K562 (cell line): ENCODE results near the gene TMEM218. TPM values are rescaled to one million over a fixed set of nuclear protein-coding genes. Genes with fewer than 3 reads are reported as not detected.

Experiments used
- ATF4 ChIP-seq: fragments of 450-650 bp; formaldehyde crosslinking; IDR thresholded peaks from 2 replicates; pipeline ENCODE4 v1.4.0; 2022; ENCODE audit warnings: mild to moderate bottlenecking, moderate library complexity
- CBFA2T3 ChIP-seq: fragments of 450-650 bp; IDR thresholded peaks from 2 replicates; pipeline ENCODE4 v1.6.1; 2017
- CBX3 ChIP-seq, 2 experiments: IDR thresholded peaks; 1 replicate in 1 of 2; 2 replicates in 1 of 2; pipeline ENCODE4 v1.6.1; 2012; ENCODE audit warnings: inconsistent platforms in 2 of 2, low read length in 2 of 2, borderline replicate concordance in 1 of 2, control low read depth in 1 of 2
- E2F3 ChIP-seq: fragments of 250-450 bp; sonication (Bioruptor Pico); IDR thresholded peaks from 2 replicates; pipeline ENCODE4 v1.4.0; 2020; ENCODE audit warnings: mild to moderate bottlenecking
- FOXO4 ChIP-seq: fragments of 450-650 bp; formaldehyde crosslinking; IDR thresholded peaks from 2 replicates; pipeline ENCODE4 v1.4.0; 2020; ENCODE audit warnings: mild to moderate bottlenecking, moderate library complexity
- MECOM ChIP-seq: fragments of 250-450 bp; sonication (Bioruptor Pico); IDR thresholded peaks from 2 replicates; pipeline ENCODE4 v1.8.0; 2022; ENCODE audit warnings: inconsistent platforms
- NR4A1 ChIP-seq, 2 experiments: fragments of 250-450 bp in 1 of 2; fragments of 450-650 bp in 1 of 2; sonication (Bioruptor Pico) in 1 of 2; IDR thresholded peaks; 2 replicates each; pipeline versions ENCODE4 v1.4.0 to v1.6.1; 2016 to 2020; ENCODE audit warnings: mild to moderate bottlenecking in 2 of 2, missing compliant biosample characterization in 1 of 2, missing genetic modification characterization in 1 of 2, moderate library complexity in 1 of 2
- PHF20 ChIP-seq: fragments of 450-650 bp; IDR thresholded peaks from 2 replicates; pipeline ENCODE4 v1.6.1; 2018; ENCODE audit not compliant: partially characterized antibody
- POLR2G ChIP-seq: fragments of 200-400 bp; formaldehyde crosslinking; IDR thresholded peaks from 2 replicates; pipeline ENCODE4 v1.6.1; 2017; ENCODE audit warnings: low read depth, mild to moderate bottlenecking, antibody characterized with exemption, low read length, moderate library complexity
- RBM22 ChIP-seq: fragments of 200-400 bp; formaldehyde crosslinking; IDR thresholded peaks from 2 replicates; pipeline ENCODE4 v1.6.1; 2018; ENCODE audit warnings: low read length, low read depth; ENCODE audit not compliant: poor library complexity, severe bottlenecking
- SIN3B ChIP-seq: fragments of 450-650 bp; IDR thresholded peaks from 2 replicates; pipeline ENCODE4 v1.6.1; 2017; ENCODE audit warnings: low read depth, mild to moderate bottlenecking, moderate library complexity
- SPI1 ChIP-seq: IDR thresholded peaks from 2 replicates; pipeline ENCODE4 v1.6.1; 2011; ENCODE audit warnings: low read depth, low read length, control low read depth, borderline replicate concordance
- SREBF2 ChIP-seq: sonication (generic); formaldehyde crosslinking; IDR thresholded peaks from 2 replicates; pipeline ENCODE4 v1.4.0; 2020; ENCODE audit warnings: mild to moderate bottlenecking, missing genetic modification reagents
- SRSF3 ChIP-seq: fragments of 200-400 bp; formaldehyde crosslinking; IDR thresholded peaks from 2 replicates; pipeline ENCODE4 v1.6.1; 2016; ENCODE audit warnings: mild to moderate bottlenecking, low read length, moderate library complexity; ENCODE audit not compliant: insufficient read depth
- TCF3 ChIP-seq: sonication (generic); formaldehyde crosslinking; IDR thresholded peaks from 2 replicates; pipeline ENCODE4 v1.4.0; 2020; ENCODE audit warnings: mild to moderate bottlenecking, missing genetic modification reagents
- THRAP3 ChIP-seq: fragments of 450-650 bp; IDR thresholded peaks from 2 replicates; pipeline ENCODE4 v1.6.1; 2016; ENCODE audit warnings: mild to moderate bottlenecking, inconsistent platforms, borderline replicate concordance
- XRCC4 ChIP-seq: IDR thresholded peaks from one replicate; pipeline ENCODE4 v1.6.1; 2011; ENCODE audit not compliant: insufficient read depth, insufficient read length; ENCODE audit errors: extremely low read depth
- ZBTB2 ChIP-seq: fragments of 450-650 bp; IDR thresholded peaks from 2 replicates; pipeline ENCODE4 v1.6.1; 2016; ENCODE audit warnings: antibody characterized with exemption
- ZBTB7A ChIP-seq: IDR thresholded peaks from 2 replicates; pipeline ENCODE4 v1.6.1; 2011; ENCODE audit warnings: low read depth, mild to moderate bottlenecking, low read length, moderate library complexity, borderline replicate concordance; ENCODE audit not compliant: control insufficient read depth
- ZNF184 ChIP-seq: sonication (generic); formaldehyde crosslinking; IDR thresholded peaks from 2 replicates; pipeline ENCODE4 v1.5.0; 2020; ENCODE audit warnings: missing genetic modification reagents
- ZNF232 ChIP-seq: sonication (generic); formaldehyde crosslinking; IDR thresholded peaks from 2 replicates; pipeline ENCODE4 v1.8.0; 2022; ENCODE audit warnings: mild to moderate bottlenecking, missing genetic modification reagents
- ZNF24 ChIP-seq: fragments of 450-650 bp; IDR thresholded peaks from 2 replicates; pipeline ENCODE4 v1.6.1; 2016
- ZNF449 ChIP-seq: fragments of 250-450 bp; sonication (Bioruptor Pico); IDR thresholded peaks from 2 replicates; pipeline ENCODE4 v1.8.0; 2022; ENCODE audit warnings: moderate library complexity, mild to moderate bottlenecking, inconsistent platforms
- ZNF589 ChIP-seq: fragments of 200-800 bp; sonication (Bioruptor generic); IDR thresholded peaks from 2 replicates; pipeline ENCODE4 v1.6.1; 2016; ENCODE audit warnings: low read depth, missing genetic modification characterization, missing compliant biosample characterization
- polyA plus RNA-seq, 8 experiments: library from polyadenylated mRNA; depleted of rRNA in 4 of 8; stranded (reverse) in 5 of 8; unstranded in 3 of 8; fragments of >200 nt; fragmentation: Nextera tagmentation in 2 of 8; fragmentation: Illumina TruSeq in 1 of 8; extraction: Ambion mirVana in 2 of 8; extraction: Trizol in 1 of 8; gene quantifications; 2 replicates each; pipeline versions ENCODE4 v1.2.1 to v1.2.3, GENCODE V29; 2011 to 2014; ENCODE audit warnings: inconsistent platforms in 1 of 8, missing spikeins in 1 of 8
- total RNA-seq, 7 experiments: library from RNA; depleted of rRNA in 6 of 7; stranded (reverse); fragments of >200 nt in 6 of 7; fragmentation: Illumina TruSeq in 2 of 7; extraction: Trizol in 2 of 7; gene quantifications; 2 replicates each; pipeline versions ENCODE4 v1.2.1 to v1.2.3, GENCODE V29; 2011 to 2021; ENCODE audit warnings: low replicate concordance in 1 of 7

Gene TMEM218
- total and polyA plus RNA-seq, 9 of the 15 experiments (the other 6 are each of a cell fraction or from before 2014, with no cell fraction given): 13.4 to 32.2 (median 25.4) TPM

- peak; percentile 67; the same call in 1 of the 2 replicates for TF ChIP-seq ZBTB2
- TF ChIP-seq MECOM (CRISPR knock-in tag): no peak
- TF ChIP-seq TCF3: no peak
- TF ChIP-seq POLR2G: no peak
- 0 out of 2 replicates have a peak, but pooled peaks have one; percentile 33 for TF ChIP-seq ZNF589 (CRISPR knock-in tag)
- no peak for TF ChIP-seq THRAP3
- no peak for TF ChIP-seq ZNF184
- peak; percentile 85 for TF ChIP-seq SPI1
- no peak for TF ChIP-seq XRCC4
- no peak for TF ChIP-seq ZNF232
- TF ChIP-seq E2F3 (CRISPR knock-in tag): no peak
- no peak for TF ChIP-seq SIN3B
- TF ChIP-seq ZNF24: no peak
- TF ChIP-seq CBFA2T3: peak; percentile 60
- TF ChIP-seq ZBTB7A: peak; percentile 55; the same call in 1 of the 2 replicates
- TF ChIP-seq FOXO4 (CRISPR knock-in tag): no peak
- TF ChIP-seq ZNF449: peak; percentile 55; the same call in 1 of the 2 replicates
- no peak for TF ChIP-seq SREBF2 (CRISPR knock-in tag)
- 0 out of 2 replicates have a peak, but pooled peaks have one; percentile 40 for TF ChIP-seq ATF4 (CRISPR knock-in tag)
- TF ChIP-seq RBM22: no peak
- no peak for TF ChIP-seq NR4A1 (CRISPR knock-in tag; IDR thresholded peaks at IDR 0.05)
- peak; percentile 46 for TF ChIP-seq NR4A1 (tag; IDR thresholded peaks at IDR 0.05)
- no peak; a peak in 1 of 3 replicates for TF ChIP-seq CBX3 (IDR thresholded peaks at IDR 0.05; ENCODE audit: borderline replicate concordance in 1 of 2, low read length in 2 of 2)
- no peak for TF ChIP-seq SRSF3
- TF ChIP-seq PHF20: peak; percentile 57
Observed at GRCh38 chr11:125070699-125071254, 40.6 kb downstream of the TMEM218 start (continued).
